Measurements from ENCODE around the gene NMT1. TPM values are rescaled to one million over a fixed set of nuclear protein-coding genes. Genes with fewer than 3 reads are reported as not detected.

The NMT1 gene
- total RNA-seq, result 100 to 1,000 TPM; 108 to 116 TPM

DNA sequence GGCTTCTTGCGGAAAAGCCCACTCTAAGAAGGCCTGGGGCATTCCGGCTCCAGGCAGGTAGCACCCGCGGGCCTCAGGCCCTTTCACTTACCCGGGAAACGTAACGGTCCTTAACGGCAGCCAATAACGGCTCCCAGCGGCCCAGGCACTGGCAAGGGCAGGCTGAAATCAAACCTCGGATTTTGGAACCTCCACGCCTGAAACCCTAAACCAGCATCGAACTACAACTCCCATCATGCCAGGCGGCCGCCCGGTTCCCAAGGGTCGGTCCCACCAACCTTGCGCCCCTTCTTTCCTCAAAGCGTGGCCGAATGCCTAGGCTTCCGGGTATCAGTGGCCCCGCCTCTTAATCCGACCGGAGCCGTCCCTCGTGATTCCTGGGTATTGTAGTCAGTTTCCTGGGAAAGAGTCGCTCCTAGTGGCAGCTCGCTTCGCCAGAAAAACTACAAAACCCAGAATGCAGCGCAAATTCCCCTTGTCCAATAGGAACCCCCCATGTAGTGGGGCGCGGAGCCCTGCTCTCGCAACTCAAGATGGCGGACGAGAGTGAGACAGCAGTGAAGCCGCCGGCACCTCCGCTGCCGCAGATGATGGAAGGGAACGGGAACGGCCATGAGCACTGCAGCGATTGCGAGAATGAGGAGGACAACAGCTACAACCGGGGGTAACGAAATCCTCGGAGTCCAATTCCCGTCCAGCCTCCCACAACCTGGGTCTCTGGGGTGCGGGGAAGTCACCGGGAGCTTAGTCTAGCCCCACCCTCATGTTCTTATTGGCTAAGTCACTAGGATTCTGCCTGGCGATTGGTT, at the start of gene NMT1:
Gene NMT1, plus strand, starts transcription at position 521 of the 809 bp plus-strand sequence. Its CDS starts 13 bp downstream, at position 534.

GRCh38 chr17:45051060-45051719, 9.9 kb upstream of the NMT1 start, which contains the start of gene DCAKD:
DCAKD (minus strand) TSS chr17:45051632; CDS start chr17:45034885, 16,747 bp downstream.

DNA sequence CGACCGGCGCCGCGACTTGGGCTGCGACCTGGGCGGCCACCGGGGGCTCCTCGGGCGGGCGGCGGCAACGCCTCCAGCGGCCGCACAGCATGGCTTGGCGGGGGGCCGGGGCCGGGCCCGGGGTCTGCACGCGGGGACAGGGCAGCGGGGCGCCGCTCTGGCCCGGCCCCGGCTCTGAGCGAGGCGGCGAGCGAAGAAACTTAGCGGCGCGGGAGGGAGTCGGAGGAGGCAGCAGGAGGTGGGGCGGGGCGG, 71.1 kb downstream of the NMT1 start, which contains the start of gene PLCD3:
Gene PLCD3, minus strand, starts transcription at position 196 of the 252 bp plus-strand sequence. Its CDS starts 105 bp downstream, at position 91.

DNA sequence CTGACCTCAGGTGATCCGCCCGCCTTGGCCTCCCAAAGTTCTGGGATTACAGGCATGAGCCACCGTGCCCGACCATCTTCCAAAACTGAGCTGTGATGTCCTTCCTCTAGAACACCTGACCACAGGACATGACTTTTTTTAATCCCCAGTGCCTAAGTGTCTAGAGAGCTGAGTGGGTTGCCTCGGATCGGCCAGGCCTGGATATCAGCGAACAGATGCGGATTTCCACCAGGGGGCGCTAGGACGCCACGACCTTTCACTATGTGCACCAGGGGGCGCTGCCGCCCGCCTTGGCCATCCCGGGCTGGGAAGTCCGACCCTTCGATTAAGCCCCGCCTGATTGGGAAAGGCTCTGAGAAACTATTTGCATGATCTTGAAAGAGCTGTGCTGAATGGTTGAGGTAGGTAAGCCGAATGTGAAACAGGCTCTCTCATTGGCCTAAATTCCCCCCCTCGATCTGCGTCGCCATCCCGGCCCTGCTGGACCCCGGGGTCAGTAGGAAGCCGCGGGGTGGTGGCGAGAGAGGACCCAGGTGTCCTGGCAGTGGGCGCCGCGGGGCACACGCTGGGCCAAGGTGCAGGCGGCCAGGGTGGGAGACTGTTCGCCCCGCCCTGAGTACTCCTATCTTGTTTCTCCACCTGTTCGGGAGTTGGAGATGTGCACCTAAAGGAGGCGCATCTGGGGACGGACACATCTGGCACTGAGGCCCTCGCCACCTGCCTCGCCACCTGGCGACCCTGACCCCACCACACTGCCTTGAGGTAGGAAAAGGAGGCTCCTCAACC, 74.3 kb downstream of the NMT1 start, which contains the start of gene ACBD4:
Gene ACBD4, plus strand, starts transcription at position 496 of the 786 bp plus-strand sequence. CDS start 458 bp downstream, outside the sequence.

DNA sequence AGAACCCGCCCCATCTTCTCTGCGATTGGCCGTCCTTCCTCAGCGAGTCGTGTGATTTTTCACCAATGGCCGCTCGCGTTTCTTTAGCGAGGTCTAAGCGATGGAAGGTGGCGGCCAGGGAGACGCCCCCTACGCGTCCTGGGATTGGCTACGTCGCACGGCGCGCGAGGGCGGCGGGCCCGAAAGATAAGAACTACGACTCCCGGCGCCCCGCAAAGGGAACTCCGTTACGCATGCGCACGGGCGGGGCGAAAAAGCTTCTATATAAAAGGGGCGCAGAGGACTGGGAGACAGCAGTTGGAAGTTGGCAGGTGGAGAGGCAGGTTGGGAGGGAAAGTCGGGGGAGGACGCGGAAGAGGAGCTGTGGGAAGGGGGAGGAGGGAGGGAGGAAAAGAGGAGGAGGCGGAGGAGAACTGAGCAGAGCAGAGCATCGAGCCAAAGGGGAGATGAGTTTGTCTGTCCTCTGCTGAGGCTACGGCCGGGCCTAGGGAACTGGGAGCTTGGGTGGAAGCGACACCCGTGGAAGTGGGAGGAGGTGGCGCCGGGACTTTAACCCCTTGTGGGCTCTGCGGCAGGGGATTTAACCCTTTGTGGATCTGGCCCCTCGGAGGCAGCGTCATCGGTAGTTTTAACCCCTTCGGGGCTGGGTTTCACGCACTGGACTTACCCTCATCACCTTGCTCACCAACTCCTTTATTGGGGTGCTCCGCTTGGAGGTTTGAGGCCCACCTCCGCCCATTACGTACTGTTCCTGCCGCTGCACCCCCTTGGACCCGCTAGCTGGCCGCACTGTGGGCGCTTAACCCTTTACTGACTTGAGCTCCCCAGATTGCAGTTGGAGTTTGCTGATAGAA, 87.3 kb downstream of the NMT1 start, which contains the start of gene HEXIM1:
Gene HEXIM1, plus strand, starts transcription at position 293 of the 854 bp plus-strand sequence. CDS start 716 bp downstream, outside the sequence.

Small RNAs within 50 kb of the gene (microRNA-seq; reads per million reads assigned to microRNA genes)
- gene MIR6784 (ENCODE audit: borderline microRNAs expressed, borderline replicate concordance), result not detected

Other genes with a start within 250 kb of the NMT1 start
- gene GJC1, start 231.0 kb upstream of the NMT1 start, total RNA-seq, result 1 to 10 TPM; 2.3 to 2.7 TPM
- not detected for gene HIGD1B, start 213.4 kb upstream of the NMT1 start, total RNA-seq
- 100 to 1,000 TPM; 103 TPM for gene EFTUD2, start 161.9 kb upstream of the NMT1 start, total RNA-seq
- not detected for gene GFAP, start 145.8 kb upstream of the NMT1 start, total RNA-seq
- 10 to 100 TPM; 55.4 to 62.1 TPM for gene KIF18B, start 113.5 kb upstream of the NMT1 start, total RNA-seq
- gene C1QL1, start 93.0 kb upstream of the NMT1 start, total RNA-seq, result 1 to 10 TPM; 1.1 TPM
- gene DCAKD, start 9.7 kb upstream of the NMT1 start, total RNA-seq, result 10 to 100 TPM; 28.7 to 28.9 TPM
- gene PLCD3, start 71.2 kb downstream of the NMT1 start, total RNA-seq, result 1 to 10 TPM; 2.4 to 3.7 TPM
- gene ACBD4, start 74.4 kb downstream of the NMT1 start, total RNA-seq, result 10 to 100 TPM; 16.7 to 17.4 TPM
- gene HEXIM1, start 87.2 kb downstream of the NMT1 start, total RNA-seq, result 10 to 100 TPM; 28.3 to 29.5 TPM
- gene HEXIM2, start 100.6 kb downstream of the NMT1 start, total RNA-seq, result 1 to 10 TPM; 6.6 to 8.3 TPM
- 100 to 1,000 TPM; 380 to 388 TPM for gene FMNL1, start 160.6 kb downstream of the NMT1 start, total RNA-seq
- gene SPATA32, start 200.8 kb downstream of the NMT1 start, total RNA-seq, result under 1 TPM; 0.18 to 0.43 TPM